Stimulated activated CD4-positive, alpha-beta T cell treated with anti-CD3 and anti-CD28 coated beads, Interleukin-1b, Interleukin-23, amount 100 ng/mL, for 48 hours (primary cell): ENCODE data around the gene EFCAB8.
"Not testable (repeated sequence)": the region's sequence is repeated elsewhere in the genome, so short reads cannot be mapped to it uniquely, and the experiment has no call there.

ENCODE experiments used
- DNase-seq: peaks from one replicate; pipeline ENCODE4 v3.0.0-alpha.2; 2020

Gene EFCAB8

DNA sequence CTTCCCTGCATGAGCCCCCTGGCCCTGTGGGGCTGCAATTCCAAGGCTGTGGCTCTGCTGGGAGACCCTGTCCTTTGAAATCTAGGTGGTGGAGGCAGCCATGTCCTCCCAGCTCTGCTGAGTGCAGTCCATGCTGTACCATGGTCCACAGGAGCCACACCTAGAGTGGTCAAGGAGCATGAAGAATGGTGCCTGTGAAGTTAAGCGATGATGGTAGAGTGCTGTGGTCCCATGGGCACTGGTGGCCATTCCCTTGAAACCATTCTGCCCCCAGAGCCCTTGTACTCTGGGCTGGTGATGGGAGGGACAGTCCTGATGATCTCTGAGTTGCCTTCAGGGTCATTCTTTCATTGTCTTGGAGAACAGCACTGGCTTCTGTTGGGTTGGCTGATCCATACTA lies 55.3 kb downstream of the EFCAB8 start:
- no peak for DNase-seq

- DNase-seq: no peak
Observed at GRCh38 chr20:32917191-32917950, 58.6 kb downstream of the EFCAB8 start.

GRCh38 chr20:32918296-32918695 lies 59.6 kb downstream of the EFCAB8 start:
- no peak for DNase-seq

DNA sequence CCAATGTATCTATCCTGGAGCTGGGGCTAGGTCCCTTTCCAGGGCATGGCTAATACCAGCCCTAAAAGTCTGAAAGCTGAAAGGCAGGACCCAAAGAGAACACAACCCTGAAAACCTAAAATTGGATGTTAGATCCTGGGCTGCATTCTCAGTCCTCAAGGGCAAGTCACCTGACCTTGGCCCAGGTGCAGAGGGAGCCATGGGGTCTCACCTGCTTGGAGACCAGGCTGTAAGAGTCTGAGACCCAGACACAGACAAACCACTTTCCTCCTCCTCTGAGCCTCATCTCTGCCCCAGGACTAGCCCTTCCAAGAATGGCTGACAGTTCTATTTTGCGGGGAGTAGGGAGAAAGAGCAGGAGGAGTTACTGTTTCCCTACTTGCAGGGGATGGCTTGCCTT lies 60.0 kb downstream of the EFCAB8 start:
- DNase-seq: no peak

- no peak for DNase-seq
Observed at GRCh38 chr20:32920066-32920465, 61.3 kb downstream of the EFCAB8 start.

DNA sequence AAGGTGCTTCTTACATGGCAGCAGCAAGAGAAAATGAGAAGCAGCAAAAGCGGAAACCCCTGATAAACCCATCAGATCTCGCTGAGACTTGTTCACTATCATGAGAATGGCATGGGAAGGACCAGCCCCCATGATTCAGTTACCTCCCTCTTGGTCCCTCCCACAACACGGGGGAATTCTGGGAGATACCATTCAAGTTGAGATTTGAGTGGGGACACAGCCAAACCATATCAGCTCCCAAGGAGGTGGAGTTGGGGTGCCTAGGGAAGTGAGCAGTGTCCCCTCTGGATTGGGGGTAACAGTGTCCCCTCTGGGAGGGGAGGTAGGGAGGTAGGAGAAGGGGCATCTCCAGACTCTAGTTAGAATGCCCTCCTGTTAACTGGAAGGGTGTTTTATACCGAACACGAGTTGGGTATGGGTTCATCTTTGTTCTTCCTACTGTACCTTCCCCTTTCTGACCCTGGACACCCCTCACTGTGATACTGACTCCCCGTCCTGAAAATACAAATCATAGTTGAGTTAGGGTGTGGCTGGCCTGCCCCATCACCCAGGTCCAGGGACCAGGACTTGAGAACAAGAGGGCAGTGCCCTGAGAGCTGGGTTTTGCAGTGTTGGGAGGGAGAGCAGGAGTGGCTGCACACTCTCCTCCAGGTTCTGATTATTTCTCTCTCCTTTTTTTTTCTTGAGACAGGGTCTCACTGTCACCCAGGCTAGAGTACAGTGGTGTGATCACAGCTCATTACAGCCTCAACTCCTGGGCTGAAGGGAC lies 62.0 kb downstream of the EFCAB8 start:
- no peak for DNase-seq

- DNase-seq: no peak
Observed at GRCh38 chr20:32922466-32922865, 63.7 kb downstream of the EFCAB8 start.

DNA sequence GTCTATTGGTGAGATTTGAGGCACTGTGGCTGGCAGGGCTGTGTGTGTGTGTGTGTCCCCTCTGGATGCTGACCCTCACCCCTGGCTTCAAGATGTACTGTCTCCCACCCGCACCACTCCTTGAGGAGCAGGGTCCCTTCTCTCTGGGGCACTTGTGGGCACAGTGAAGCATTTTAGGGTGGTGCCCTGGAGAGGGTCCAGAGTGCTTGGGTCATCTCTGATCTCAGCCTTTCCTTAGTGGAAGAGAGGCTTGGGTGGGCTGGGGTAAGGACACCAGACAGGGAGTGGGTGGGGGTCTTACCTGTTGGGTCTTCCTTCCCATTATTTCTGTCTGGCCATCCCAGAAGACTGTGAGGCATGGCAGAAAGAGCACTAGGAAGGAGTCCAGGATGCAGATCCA lies 66.1 kb downstream of the EFCAB8 start:
- DNase-seq: no peak

GRCh38 chr20:32925481-32926196 lies 66.9 kb downstream of the EFCAB8 start:
- no peak for DNase-seq

GRCh38 chr20:32929162-32929561 lies 70.4 kb downstream of the EFCAB8 start:
- no peak for DNase-seq

GRCh38 chr20:32930181-32930580 lies 71.5 kb downstream of the EFCAB8 start:
- DNase-seq: no peak

DNA sequence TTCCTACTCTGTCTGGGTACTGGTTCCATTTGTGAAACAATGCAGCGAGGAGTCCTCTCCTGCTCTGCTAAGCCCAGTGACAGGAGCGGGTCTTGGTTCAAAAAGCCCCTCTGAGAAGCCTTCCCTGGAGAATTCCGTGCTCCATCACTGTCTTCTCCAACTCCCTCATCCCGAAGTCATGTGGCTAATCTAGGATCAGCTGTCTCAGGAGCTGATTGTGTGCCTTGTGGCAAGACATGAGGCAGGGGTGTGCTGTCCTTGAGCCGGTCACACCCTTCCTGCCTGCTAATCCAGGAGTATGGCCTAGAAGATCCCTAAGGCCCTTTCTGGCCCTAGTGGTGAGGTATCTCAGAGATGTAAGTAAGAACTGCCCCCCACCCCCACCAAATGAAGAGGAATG lies 72.0 kb downstream of the EFCAB8 start:
- DNase-seq: no peak

- no peak for DNase-seq
Observed at GRCh38 chr20:32934580-32934979, 75.9 kb downstream of the EFCAB8 start.

DNA sequence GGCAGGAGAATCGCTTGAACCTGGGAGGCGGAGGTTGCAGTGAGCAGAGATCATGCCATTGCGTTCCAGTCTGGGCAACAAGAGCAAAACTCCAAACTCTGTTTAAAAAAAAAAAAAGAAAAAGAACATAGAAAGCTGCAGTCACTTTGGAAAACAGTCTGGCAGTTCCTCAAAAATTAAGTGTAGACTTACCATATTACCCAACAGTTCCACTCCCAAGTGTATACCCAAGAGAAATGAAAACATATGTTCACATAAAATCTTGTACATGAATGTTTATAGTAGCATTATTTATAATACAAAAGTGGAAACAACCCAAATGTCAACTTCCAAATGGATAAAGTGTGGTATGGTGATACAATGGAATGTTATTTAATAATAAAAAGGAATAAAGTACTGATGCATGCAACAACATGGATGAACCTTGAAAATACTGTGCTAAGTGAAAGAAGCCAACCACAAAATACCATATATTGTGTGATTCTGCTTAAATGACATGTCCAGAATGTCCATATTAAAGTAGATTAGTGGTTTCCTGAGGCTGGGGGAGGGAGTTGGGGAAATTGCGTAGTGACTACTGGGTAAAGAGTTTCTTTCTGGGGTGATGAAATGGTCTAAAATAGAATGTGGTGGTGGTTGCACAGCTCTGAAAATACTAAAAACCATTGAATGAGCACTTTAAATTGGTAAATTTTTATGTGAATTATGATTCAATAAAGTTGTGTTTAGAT lies 82.6 kb downstream of the EFCAB8 start:
- no peak for DNase-seq

- DNase-seq: no peak
Observed at GRCh38 chr20:32943490-32944052, 84.8 kb downstream of the EFCAB8 start.

GRCh38 chr20:32945710-32946221 lies 87.0 kb downstream of the EFCAB8 start:
- DNase-seq: peak; percentile 25

GRCh38 chr20:32946629-32947028 lies 87.9 kb downstream of the EFCAB8 start:
- DNase-seq: no peak

DNA sequence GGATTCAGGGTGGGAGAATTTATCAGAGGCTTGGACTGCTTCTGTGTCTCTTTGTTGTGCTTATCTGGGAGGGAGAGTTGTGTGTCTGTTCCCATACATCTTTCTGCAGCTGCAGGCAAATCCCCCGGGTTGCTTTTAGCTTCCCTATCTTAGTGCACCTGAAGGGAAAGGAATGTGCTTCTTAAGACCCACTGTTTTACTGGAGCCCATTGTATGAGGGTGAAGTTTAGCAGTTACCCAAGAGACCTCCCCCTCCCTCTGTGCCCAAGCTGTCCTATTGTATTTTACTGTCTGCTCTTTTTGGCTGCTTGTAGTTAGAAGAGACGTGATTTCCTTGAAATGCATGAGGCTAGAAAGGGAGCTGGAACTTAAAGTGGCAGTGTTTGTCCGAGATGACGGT lies 91.8 kb downstream of the EFCAB8 start:
- DNase-seq: not testable (repeated sequence)

GRCh38 chr20:32957459-32957858 lies 98.7 kb downstream of the EFCAB8 start:
- DNase-seq: no peak

DNA sequence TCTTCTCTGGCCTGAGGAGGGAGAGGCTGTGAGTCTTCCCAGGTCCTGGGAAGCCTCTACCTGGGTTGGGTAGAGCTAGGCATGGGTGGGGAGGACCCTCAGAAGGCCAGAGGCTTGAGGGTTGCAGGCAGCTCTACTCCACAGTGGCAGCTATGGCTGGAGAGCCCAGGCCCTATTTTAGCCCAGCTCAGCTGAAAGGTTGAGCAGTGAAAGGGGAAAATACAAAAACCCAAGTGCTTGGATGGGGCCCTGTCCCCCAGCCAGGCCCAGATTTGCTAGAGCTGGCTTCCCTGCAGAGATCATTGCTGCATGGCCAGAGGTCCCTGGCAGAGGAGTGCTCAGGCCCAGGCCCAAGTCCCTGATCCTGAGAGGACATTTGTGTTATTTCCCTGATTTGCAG lies 99.9 kb downstream of the EFCAB8 start:
- no peak for DNase-seq

GRCh38 chr20:32959351-32960221 lies 100.9 kb downstream of the EFCAB8 start:
- no peak for DNase-seq

DNA sequence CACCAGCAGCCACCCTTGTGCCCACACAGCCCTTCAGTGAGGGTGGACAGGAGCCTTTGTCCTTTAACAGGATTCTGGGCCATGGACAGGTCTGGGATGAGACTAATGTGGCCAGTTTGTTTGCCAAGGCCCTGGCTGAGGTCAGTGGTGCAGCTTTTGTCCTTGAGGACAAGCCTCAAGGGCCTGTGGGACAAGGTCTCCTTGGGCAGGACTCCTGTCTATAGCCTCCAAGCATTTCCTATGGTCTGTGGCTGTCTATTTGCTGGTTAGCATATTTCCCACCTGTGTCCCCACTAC lies 101.4 kb downstream of the EFCAB8 start:
- DNase-seq: no peak
